Central memory CD8-positive, alpha-beta T cell (primary cell): ENCODE measurements around the gene SPATA13.
A peak's percentile ranks its signal among the peaks of the same experiment; 100 is the strongest.

Experiments used
- ATAC-seq: fragments of 150-1000 bp; cut with Tn5 transposase; replicated peaks from 2 replicates; pipeline ENCODE4 v1.10.0; 2022; ENCODE audit warnings: mild to moderate bottlenecking, moderate FRiP score, moderate number of reproducible peaks; ENCODE audit not compliant: poor library complexity, severe bottlenecking; ENCODE audit errors: extremely low read depth
- DNase-seq, 2 donors: peaks; one replicate each; pipeline ENCODE4 v3.0.0; 2021; ENCODE audit warnings: low spot score in 2 of 2
- H3K27ac Mint-ChIP-seq: one replicate; pipeline ENCODE4 v1.8.0; 2022; ENCODE audit warnings: low read depth, mild to moderate bottlenecking, moderate library complexity, mixed read lengths
- H3K27me3 Mint-ChIP-seq: one replicate; pipeline ENCODE4 v1.8.0; 2022; ENCODE audit warnings: mixed read lengths
- H3K36me3 Mint-ChIP-seq: one replicate; pipeline ENCODE4 v1.8.0; 2022; ENCODE audit warnings: mild to moderate bottlenecking, moderate library complexity, mixed read lengths; ENCODE audit not compliant: insufficient read depth
- H3K4me1 Mint-ChIP-seq: one replicate; pipeline ENCODE4 v1.8.0; 2022; ENCODE audit warnings: mixed read lengths
- H3K4me3 Mint-ChIP-seq: one replicate; pipeline ENCODE4 v1.8.0; 2022; ENCODE audit warnings: mild to moderate bottlenecking, moderate library complexity, mixed read lengths
- H3K9me3 Mint-ChIP-seq: one replicate; pipeline ENCODE4 v1.8.0; 2022; ENCODE audit warnings: mixed read lengths

The SPATA13 gene

DNA sequence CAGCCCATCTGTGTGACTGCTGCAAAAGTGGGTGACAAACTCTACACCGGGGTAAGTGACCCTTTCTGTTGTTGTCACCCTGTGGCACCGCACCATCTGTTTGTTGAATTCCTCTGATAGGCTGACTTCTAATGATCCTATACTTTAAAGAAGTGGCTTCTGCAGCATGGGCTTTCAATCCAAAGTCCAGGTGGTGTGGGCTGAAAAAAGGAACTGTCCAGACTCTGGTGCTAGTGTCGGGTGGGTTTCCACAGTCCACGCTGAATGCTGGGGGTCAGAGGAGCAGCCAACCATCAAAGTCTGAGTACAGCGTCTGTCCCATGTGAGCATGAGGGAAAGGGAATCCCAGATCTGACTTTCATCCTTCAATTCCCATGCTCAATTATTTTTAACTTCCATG, 31.6 kb upstream of the SPATA13 start:
- peaks cover 1% of the 10 kb centered on the region for H3K36me3 Mint-ChIP-seq
- peaks cover 6% of the 10 kb centered on the region for H3K9me3 Mint-ChIP-seq
- no peak overlapping the region for H3K27ac Mint-ChIP-seq
- peaks cover 6% of the 10 kb centered on the region for H3K27me3 Mint-ChIP-seq
- ATAC-seq (no peak), DNase-seq (no peak)
- peaks cover 17% of the 10 kb centered on the region for H3K4me1 Mint-ChIP-seq
- H3K4me3 Mint-ChIP-seq, result no peak overlapping the region

DNA sequence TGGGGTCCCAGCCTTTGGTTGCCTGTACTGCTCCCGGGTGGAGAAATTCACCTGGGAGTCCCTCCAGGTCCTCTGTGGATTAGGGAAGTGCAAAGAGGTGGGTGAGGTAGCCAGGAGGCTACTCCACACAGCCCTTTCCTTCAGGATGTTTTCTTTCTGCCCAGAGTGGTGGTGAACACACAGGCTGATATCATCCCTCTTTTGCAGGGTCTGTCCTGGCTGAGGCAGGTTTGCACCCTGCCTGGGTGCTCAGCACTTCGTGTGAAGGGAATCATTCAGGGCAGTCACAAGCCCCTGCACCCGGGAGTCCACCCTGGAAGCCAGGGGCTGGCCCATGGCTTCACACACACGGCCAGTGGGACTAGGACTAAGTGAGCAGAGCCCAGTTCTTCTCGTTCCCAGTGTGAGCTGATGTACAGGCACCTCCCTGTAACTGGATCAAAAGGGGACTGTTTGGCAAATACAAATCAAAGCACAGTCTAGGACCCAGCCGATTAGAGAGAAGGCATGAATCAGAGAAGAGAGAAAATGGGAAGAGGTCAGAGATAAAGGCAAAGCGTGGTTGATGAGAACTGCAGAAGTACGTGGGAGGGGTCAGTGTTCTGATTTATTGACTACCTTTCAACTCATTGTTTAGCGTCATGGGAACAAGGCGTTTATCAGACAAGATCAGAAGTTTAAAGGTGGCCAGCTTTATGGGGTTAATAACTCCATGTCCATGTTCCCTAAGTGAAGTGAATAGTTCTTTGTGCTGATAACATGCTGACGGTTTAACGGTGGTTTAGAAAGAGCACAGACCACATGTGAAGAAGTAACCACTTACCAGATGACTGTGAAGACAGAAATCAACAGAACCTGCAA, 30.4 kb upstream of the SPATA13 start:
- H3K36me3 Mint-ChIP-seq, result peaks cover 1% of the 10 kb centered on the region
- H3K9me3 Mint-ChIP-seq, result peaks cover 6% of the 10 kb centered on the region
- peaks cover 4% of the 10 kb centered on the region for H3K27me3 Mint-ChIP-seq
- H3K4me3 Mint-ChIP-seq, result no peak overlapping the region
- H3K4me1 Mint-ChIP-seq, result peaks cover 17% of the 10 kb centered on the region
- H3K27ac Mint-ChIP-seq, result no peak overlapping the region
- DNase-seq (no peak), ATAC-seq (peak; percentile 56)

DNA sequence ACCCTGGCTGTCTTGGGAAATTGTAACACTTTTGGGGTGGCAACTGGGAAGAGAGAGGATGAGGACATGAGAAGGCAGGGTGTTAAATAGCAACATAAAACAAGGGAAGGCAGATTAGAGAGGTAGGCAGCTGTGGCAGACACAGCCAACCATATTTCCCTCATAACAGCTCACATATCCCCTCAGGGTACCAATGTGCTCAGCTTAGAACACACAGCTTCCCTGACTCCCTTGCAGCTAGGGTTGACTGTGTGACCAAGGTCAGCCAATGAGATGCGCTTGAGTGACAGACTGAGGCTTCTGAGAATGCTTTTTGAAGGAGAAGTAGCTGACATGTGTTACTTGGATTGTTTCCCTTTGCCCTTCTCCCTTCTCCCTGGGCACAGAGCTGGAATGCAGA, 28.8 kb upstream of the SPATA13 start:
- peaks cover 17% of the 10 kb centered on the region for H3K4me1 Mint-ChIP-seq
- ATAC-seq (no peak), DNase-seq (no peak)
- no peaks in the 10 kb centered on the region for H3K36me3 Mint-ChIP-seq
- H3K9me3 Mint-ChIP-seq, result peaks cover 6% of the 10 kb centered on the region
- no peak overlapping the region for H3K4me3 Mint-ChIP-seq
- H3K27me3 Mint-ChIP-seq, result no peaks in the 10 kb centered on the region
- H3K27ac Mint-ChIP-seq, result no peak overlapping the region

DNA sequence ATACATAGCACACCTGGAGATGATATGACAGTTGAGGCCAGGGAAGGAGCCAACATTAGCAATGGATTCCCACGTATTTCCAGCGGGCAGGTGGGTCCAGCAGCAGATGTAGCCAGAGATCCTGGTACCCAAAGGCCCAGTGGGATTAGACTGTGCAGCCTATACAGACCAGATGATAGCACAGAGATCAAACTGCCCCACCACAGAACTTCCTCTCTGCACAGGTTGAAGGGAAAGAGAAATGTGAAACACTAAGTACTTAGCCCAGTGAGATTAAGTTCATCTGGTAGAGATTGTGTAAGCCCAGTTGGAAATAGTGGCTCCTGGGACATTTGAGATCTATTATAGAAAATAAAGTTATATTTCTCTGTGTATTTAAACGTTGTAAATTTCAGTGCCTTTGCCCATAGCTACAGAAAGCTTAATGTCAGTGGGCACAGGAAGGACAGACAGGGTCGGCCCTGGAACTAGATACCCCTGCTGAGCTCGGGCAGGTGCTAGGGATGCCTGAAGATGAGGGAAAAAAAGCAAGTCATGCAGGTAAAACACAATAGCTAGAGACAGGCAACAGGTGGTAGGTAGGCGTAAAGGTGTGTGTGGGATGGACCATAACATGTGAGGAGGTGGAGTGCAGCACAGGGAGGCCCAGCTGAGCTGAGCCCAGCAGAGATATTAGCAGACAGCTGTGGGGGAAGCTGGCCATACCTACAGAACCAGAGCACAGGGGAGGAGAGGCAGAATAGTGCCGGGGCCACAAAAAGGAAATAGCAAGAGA, 27.3 kb upstream of the SPATA13 start:
- no peak overlapping the region for H3K27ac Mint-ChIP-seq
- H3K27me3 Mint-ChIP-seq, result no peaks in the 10 kb centered on the region
- H3K36me3 Mint-ChIP-seq, result no peaks in the 10 kb centered on the region
- ATAC-seq, result no peak
- no peak overlapping the region for H3K4me3 Mint-ChIP-seq
- peaks cover 6% of the 10 kb centered on the region for H3K9me3 Mint-ChIP-seq
- DNase-seq, result no peak
- H3K4me1 Mint-ChIP-seq, result peaks cover 12% of the 10 kb centered on the region

DNA sequence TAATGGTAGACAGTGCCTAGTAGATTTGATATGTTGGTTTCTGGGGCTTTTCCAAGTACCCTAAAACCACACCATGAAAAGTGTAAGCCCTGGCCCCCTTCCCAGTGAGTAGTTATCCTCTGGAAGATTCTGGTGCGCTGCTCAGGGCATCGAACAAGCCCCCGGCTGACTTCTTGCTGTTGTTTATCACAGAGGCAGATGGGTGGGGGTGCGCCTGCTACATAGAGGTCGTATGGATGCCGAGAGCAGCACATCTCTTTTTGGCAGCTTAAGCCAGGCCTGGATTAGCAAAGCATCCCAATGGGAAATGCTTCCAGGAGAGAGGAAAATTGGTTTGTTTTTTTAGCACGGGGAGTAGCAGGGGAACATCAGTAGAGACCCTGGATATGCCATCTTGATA, 26.3 kb upstream of the SPATA13 start:
- no peak for ATAC-seq
- H3K9me3 Mint-ChIP-seq, result peaks cover 6% of the 10 kb centered on the region
- no peaks in the 10 kb centered on the region for H3K36me3 Mint-ChIP-seq
- H3K27ac Mint-ChIP-seq, result no peak overlapping the region
- no peak overlapping the region for H3K4me3 Mint-ChIP-seq
- no peaks in the 10 kb centered on the region for H3K27me3 Mint-ChIP-seq
- H3K4me1 Mint-ChIP-seq, result peaks cover 12% of the 10 kb centered on the region
- no peak for DNase-seq

DNA sequence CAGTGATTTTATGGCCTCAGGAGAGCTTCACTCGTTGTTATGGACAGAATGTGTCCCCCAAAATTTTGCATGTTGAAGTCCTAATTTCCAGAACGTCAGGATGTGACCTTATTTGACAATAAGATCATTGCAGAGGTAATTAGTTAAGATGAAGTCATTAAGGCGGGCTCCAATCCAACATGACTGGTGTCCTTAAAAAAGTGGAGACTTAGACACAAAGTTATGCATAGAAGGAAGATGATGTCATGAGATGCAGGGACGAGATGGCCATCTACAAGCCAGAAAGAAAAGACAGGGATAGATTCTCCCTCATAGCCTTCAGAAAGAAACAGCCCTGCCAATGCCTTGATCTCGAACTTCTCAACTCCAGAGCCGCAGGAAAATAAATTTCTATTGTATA, 25.8 kb upstream of the SPATA13 start:
- H3K4me1 Mint-ChIP-seq, result peaks cover 12% of the 10 kb centered on the region
- H3K27ac Mint-ChIP-seq, result no peak overlapping the region
- H3K4me3 Mint-ChIP-seq, result no peak overlapping the region
- no peaks in the 10 kb centered on the region for H3K27me3 Mint-ChIP-seq
- DNase-seq (no peak), ATAC-seq (no peak)
- H3K36me3 Mint-ChIP-seq, result no peaks in the 10 kb centered on the region
- peaks cover 6% of the 10 kb centered on the region for H3K9me3 Mint-ChIP-seq

DNA sequence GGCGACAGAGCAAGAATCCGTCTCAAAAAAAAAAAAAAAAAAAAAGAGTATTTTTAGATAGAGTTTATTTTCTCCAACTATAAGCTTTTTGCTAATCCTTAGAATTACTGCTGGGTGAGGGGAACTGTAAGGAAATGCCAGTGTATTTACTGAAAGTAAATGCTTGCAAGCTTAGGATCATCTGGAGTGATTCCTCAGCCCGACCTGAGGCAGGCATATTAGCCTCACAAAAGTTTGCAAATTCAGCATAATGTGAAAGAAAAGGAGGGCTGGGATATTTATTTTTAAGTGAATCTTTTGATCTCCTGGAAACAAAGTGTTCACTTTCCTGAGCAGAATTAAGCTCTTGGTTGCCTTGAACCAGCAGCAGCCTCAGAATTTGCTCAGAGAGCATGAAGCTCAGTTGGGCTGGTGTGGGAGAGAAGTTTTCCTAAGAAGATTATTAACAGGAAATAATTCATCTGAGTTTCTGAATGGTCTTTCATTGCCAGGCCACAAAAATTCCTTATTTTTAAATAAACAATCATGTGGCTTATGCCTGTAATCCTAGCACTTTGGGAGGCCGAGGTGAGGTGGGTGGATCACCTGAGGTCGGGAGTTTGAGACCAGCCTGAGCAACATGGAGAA, 24.7 kb upstream of the SPATA13 start:
- Mint-ChIP-seq H3K4me1 (peaks cover 3% of the 10 kb centered on the region), H3K27me3 (no peaks in the 10 kb centered on the region), H3K4me3 (no peak overlapping the region), H3K9me3 (peaks cover 6% of the 10 kb centered on the region), H3K27ac (no peak overlapping the region), H3K36me3 (no peaks in the 10 kb centered on the region)
- DNase-seq (no peak), ATAC-seq (no peak)

DNA sequence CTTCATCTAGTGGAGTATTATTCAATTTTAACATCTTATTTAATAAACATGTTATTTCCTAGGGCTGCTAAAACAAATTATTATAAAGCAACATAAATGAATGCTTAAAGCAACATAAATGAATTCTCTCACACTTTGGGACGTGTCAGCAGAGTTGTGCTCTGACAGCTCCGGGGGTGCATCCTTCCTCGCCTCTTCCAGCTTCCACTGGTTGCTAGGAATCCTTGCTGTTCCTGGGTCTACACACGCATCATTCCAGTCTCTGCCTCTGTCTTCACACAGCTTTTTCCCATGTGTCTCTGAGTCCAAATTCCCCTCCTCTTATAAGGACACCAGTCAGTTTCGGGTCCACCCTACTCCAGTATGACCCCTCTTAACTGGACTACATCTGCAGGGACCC, 21.6 kb upstream of the SPATA13 start:
- no peak for DNase-seq
- no peaks in the 10 kb centered on the region for H3K36me3 Mint-ChIP-seq
- H3K27ac Mint-ChIP-seq, result no peak overlapping the region
- no peaks in the 10 kb centered on the region for H3K9me3 Mint-ChIP-seq
- H3K4me3 Mint-ChIP-seq, result no peak overlapping the region
- no peak for ATAC-seq
- H3K4me1 Mint-ChIP-seq, result no peaks in the 10 kb centered on the region
- no peaks in the 10 kb centered on the region for H3K27me3 Mint-ChIP-seq

DNA sequence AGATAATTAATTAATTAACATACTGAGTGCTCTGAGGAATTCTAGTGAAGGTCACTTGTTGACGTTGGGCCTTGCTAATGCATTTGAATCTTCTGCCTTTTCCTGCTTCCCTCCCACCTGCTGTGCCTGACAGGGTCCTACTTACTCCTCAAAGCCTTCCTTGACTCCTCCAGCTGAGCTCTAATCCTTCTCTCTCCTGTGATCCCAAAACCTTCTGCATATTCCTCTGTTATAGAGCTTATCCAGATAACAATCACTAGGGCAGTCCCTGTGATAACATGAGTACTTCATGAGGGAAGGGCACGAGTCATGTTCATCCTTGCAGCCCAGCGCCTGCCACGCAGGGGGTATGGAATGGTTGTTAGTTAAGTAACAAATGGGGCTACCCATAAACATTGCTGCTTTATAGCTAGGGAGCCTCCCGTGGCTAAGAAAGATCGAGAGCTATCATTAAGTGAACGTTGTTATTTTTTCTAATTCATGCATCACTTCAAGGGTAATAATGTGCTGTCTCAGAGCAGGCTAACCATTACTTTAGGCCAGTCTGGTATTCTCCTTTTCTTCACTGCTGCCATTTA, 19.1 kb upstream of the SPATA13 start:
- DNase-seq, result no peak
- Mint-ChIP-seq H3K27ac (no peak overlapping the region), H3K27me3 (no peaks in the 10 kb centered on the region), H3K4me3 (no peak overlapping the region), H3K36me3 (no peaks in the 10 kb centered on the region), H3K9me3 (no peaks in the 10 kb centered on the region), H3K4me1 (no peaks in the 10 kb centered on the region)
- ATAC-seq, result no peak

DNA sequence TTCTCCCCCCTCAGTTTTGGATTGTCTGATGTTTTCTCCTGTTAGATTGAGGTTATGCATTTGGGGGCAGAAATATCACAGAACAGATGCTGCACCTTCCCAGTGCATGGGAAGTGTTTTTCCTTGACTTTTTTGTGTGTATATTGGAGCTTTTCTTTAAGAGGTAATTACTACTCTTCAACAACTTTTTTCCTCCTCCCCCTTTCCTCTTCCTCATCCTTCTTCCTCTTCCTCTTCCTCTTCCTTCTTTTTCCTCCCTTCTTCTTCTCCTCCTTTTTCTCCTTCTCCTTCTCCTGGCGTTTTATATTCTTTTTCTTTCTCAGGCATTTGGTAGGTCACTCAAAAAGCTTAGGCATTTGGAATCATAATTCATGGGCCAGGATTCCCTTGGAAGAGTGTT, 18.1 kb upstream of the SPATA13 start:
- DNase-seq (no peak), ATAC-seq (no peak)
- no peak overlapping the region for H3K4me3 Mint-ChIP-seq
- no peaks in the 10 kb centered on the region for H3K9me3 Mint-ChIP-seq
- no peak overlapping the region for H3K27ac Mint-ChIP-seq
- H3K4me1 Mint-ChIP-seq, result no peaks in the 10 kb centered on the region
- no peaks in the 10 kb centered on the region for H3K36me3 Mint-ChIP-seq
- no peaks in the 10 kb centered on the region for H3K27me3 Mint-ChIP-seq

DNA sequence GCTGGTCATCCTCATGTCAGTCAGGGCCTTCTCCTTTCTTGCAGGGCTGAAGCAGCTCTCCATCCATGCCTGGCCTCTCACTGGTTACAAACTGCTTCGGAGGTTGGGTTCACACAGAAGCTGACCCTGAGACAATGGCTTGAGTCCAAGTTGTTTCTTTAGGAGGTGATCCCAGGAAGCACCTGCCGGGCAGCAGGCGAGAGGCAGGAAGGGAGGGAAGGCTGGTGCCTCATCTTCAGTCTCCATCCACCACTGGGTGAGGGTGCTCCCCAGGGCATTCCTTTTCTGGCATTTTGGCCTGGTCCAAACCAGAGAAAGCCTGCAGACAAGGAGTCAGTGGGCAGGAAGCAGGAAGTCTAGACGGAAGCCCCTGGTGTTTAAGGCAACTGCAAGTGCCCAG, 17.6 kb upstream of the SPATA13 start:
- Mint-ChIP-seq H3K27me3 (no peaks in the 10 kb centered on the region), H3K27ac (no peak overlapping the region), H3K4me1 (no peaks in the 10 kb centered on the region), H3K4me3 (no peak overlapping the region), H3K36me3 (no peaks in the 10 kb centered on the region), H3K9me3 (no peaks in the 10 kb centered on the region)
- DNase-seq (no peak), ATAC-seq (no peak)

DNA sequence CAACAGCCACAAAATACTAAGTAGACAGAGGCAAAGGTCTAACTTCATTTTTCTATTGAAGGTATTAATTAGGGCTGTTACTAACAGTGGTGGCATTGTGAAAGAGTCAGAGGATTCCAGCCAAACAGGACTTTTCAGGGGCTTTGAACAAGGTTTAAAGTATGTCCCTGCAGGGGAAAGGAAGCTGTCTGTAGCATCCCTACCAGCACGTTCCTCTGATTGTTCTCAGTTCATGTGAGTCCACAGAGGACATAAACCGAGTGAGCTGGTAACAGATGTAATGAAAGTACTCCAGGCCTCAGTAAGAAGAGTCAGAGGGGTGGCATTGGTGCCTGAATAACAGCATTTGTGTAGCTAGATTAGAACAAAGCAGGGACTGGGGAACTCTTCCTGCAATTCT, 15.3 kb upstream of the SPATA13 start:
- no peak overlapping the region for H3K4me3 Mint-ChIP-seq
- H3K36me3 Mint-ChIP-seq, result peaks cover 2% of the 10 kb centered on the region
- no peak overlapping the region for H3K27ac Mint-ChIP-seq
- DNase-seq (no peak), ATAC-seq (no peak)
- H3K4me1 Mint-ChIP-seq, result peaks cover 6% of the 10 kb centered on the region
- no peaks in the 10 kb centered on the region for H3K9me3 Mint-ChIP-seq
- peaks cover 18% of the 10 kb centered on the region for H3K27me3 Mint-ChIP-seq
